Measurements from ENCODE around the gene ZNF335.

The ZNF335 gene

GRCh38 chr20:45938727-45939438, 33.1 kb downstream of the ZNF335 start:
- in situ Hi-C loops (cut with MboI; ENCODE audit: low pct_unique_long_range_greater_than_20kb, low sequenced_read_pairs, unreplicated experiment) = no loop called here

GRCh38 chr20:45937765-45938164, 34.2 kb downstream of the ZNF335 start:
- no peak for TF ChIP-seq CTCF (IDR thresholded peaks at IDR 0.05; ENCODE audit: extremely low read depth, insufficient read depth, missing control alignments)
- in situ Hi-C loops (cut with MboI; ENCODE audit: low pct_unique_long_range_greater_than_20kb, low sequenced_read_pairs, unreplicated experiment) = no loop called here
- DNase-seq (ENCODE audit: low spot score) = no peak

More at GRCh38 chr20:45938727-45939438, 33.1 kb downstream of the ZNF335 start:
- TF ChIP-seq CTCF (IDR thresholded peaks at IDR 0.05; ENCODE audit: extremely low read depth, insufficient read depth, missing control alignments) = no peak
- DNase-seq (ENCODE audit: low spot score) = no peak

GRCh38 chr20:45935416-45936046, 36.5 kb downstream of the ZNF335 start:
- no peak for DNase-seq (ENCODE audit: low spot score)
- in situ Hi-C loops (cut with MboI; ENCODE audit: low pct_unique_long_range_greater_than_20kb, low sequenced_read_pairs, unreplicated experiment) = no loop called here
- no peak for TF ChIP-seq CTCF (IDR thresholded peaks at IDR 0.05; ENCODE audit: extremely low read depth, insufficient read depth, missing control alignments)

- TF ChIP-seq CTCF (IDR thresholded peaks at IDR 0.05; ENCODE audit: extremely low read depth, insufficient read depth, missing control alignments) = no peak
These were observed 37.2 kb downstream of the ZNF335 start, which contains the start of gene PCIF1 for GRCh38 chr20:45934586-45935415. PCIF1 (plus strand) TSS chr20:45934683; CDS start chr20:45939000, 4,317 bp downstream.

GRCh38 chr20:45934046-45934585, 37.9 kb downstream of the ZNF335 start:
- DNase-seq (ENCODE audit: low spot score) = peak; percentile 65
- no peak for TF ChIP-seq CTCF (IDR thresholded peaks at IDR 0.05; ENCODE audit: extremely low read depth, insufficient read depth, missing control alignments)
- in situ Hi-C loops (cut with MboI; ENCODE audit: low pct_unique_long_range_greater_than_20kb, low sequenced_read_pairs, unreplicated experiment) = no loop called here

More at GRCh38 chr20:45934586-45935415, 37.2 kb downstream of the ZNF335 start, which contains the start of gene PCIF1:
- peak; percentile 100 for DNase-seq (ENCODE audit: low spot score)
- in situ Hi-C loops (cut with MboI; ENCODE audit: low pct_unique_long_range_greater_than_20kb, low sequenced_read_pairs, unreplicated experiment) = no loop called here
